Smooth muscle cell of the pulmonary artery (primary cell): ENCODE measurements around the gene AAGAB. TPM values are rescaled to one million over a fixed set of nuclear protein-coding genes. Genes with fewer than 3 reads are reported as not detected.

Experiments
- total RNA-seq: library from RNA; depleted of rRNA; stranded (reverse); fragments of >200 nt; gene quantifications from 2 replicates; pipeline ENCODE4 v1.2.3, GENCODE V29; 2014

Gene AAGAB
- 43.0 and 51.4 TPM in 2 replicates for total RNA-seq

GRCh38 chr15:67254238-67255175 lies at the start of gene AAGAB, which contains the start of gene IQCH:
AAGAB (minus strand) TSS chr15:67254661; CDS start chr15:67254631, 30 bp downstream.
IQCH (plus strand) TSS chr15:67254786; CDS start chr15:67254897, 111 bp downstream.

Other genes with a start within 250 kb of the AAGAB start
- gene SMAD3, start 189.1 kb downstream of the AAGAB start, total RNA-seq: 57.0 and 58.3 TPM in 2 replicates
- gene IQCH, start 125 bp upstream of the AAGAB start, total RNA-seq: 4.0 and 5.0 TPM in 2 replicates